HEK293 (cell line): ENCODE measurements around the gene BCL7C.

ENCODE experiments used
- GLIS2 ChIP-seq: fragments of 450-650 bp; formaldehyde crosslinking; IDR thresholded peaks from 2 replicates; pipeline ENCODE4 v1.5.1; 2016; ENCODE audit warnings: missing biosample characterization, missing genetic modification characterization
- PRDM1 ChIP-seq: fragments of 450-650 bp; formaldehyde crosslinking; IDR thresholded peaks from 2 replicates; pipeline ENCODE4; 2016; ENCODE audit warnings: missing biosample characterization, missing genetic modification characterization
- REPIN1 ChIP-seq: fragments of 450-650 bp; formaldehyde crosslinking; IDR thresholded peaks from 2 replicates; pipeline ENCODE4 v1.5.1; 2017; ENCODE audit warnings: missing biosample characterization, missing genetic modification characterization, low read depth
- SALL2 ChIP-seq: fragments of 450-650 bp; formaldehyde crosslinking; IDR thresholded peaks from 2 replicates; pipeline ENCODE4 v1.5.0; 2017; ENCODE audit warnings: missing biosample characterization, mild to moderate bottlenecking, missing genetic modification characterization, borderline replicate concordance
- ZBTB17 ChIP-seq: fragments of 450-650 bp; formaldehyde crosslinking; IDR thresholded peaks from 2 replicates; pipeline ENCODE4 v1.5.1; 2016; ENCODE audit warnings: missing biosample characterization, missing genetic modification characterization
- ZEB2 ChIP-seq: fragments of 450-650 bp; formaldehyde crosslinking; IDR thresholded peaks from 2 replicates; pipeline ENCODE4 v1.5.1; 2016; ENCODE audit warnings: missing biosample characterization, missing genetic modification characterization
- ZFHX2 ChIP-seq: fragments of 450-650 bp; formaldehyde crosslinking; conservative IDR thresholded peaks from 2 replicates; pipeline ENCODE4 v1.5.1; 2016; ENCODE audit warnings: missing biosample characterization, missing genetic modification characterization
- ZNF133 ChIP-seq: fragments of 450-650 bp; formaldehyde crosslinking; IDR thresholded peaks from 2 replicates; pipeline ENCODE4 v1.5.1; 2016; ENCODE audit warnings: missing biosample characterization, missing genetic modification characterization
- ZNF184 ChIP-seq: fragments of 450-650 bp; IDR thresholded peaks from 2 replicates; pipeline ENCODE4 v1.5.1; 2018; ENCODE audit warnings: missing biosample characterization, mild to moderate bottlenecking, missing genetic modification characterization
- ZNF2 ChIP-seq: fragments of 450-650 bp; formaldehyde crosslinking; IDR thresholded peaks from 2 replicates; pipeline ENCODE4 v1.5.1; 2016; ENCODE audit warnings: missing biosample characterization, missing genetic modification characterization
- ZNF239 ChIP-seq: fragments of 450-650 bp; formaldehyde crosslinking; IDR thresholded peaks from 2 replicates; pipeline ENCODE4 v1.5.1; 2016; ENCODE audit warnings: missing biosample characterization, missing genetic modification characterization
- ZNF324 ChIP-seq: fragments of 450-650 bp; formaldehyde crosslinking; IDR thresholded peaks from 2 replicates; pipeline ENCODE4 v1.5.1; 2016; ENCODE audit warnings: missing biosample characterization, missing genetic modification characterization
- ZNF629 ChIP-seq: fragments of 450-650 bp; formaldehyde crosslinking; IDR thresholded peaks from 2 replicates; pipeline ENCODE4 v1.5.1; 2017; ENCODE audit warnings: missing biosample characterization, missing genetic modification characterization
- ZNF654 ChIP-seq: fragments of 450-650 bp; formaldehyde crosslinking; IDR thresholded peaks from 2 replicates; pipeline ENCODE4 v1.5.1; 2016; ENCODE audit warnings: low read depth, missing biosample characterization, missing genetic modification characterization
- ZNF660 ChIP-seq: fragments of 450-650 bp; IDR thresholded peaks from 2 replicates; pipeline ENCODE4 v1.5.1; 2018; ENCODE audit warnings: missing biosample characterization, mild to moderate bottlenecking, missing genetic modification characterization
- ZSCAN30 ChIP-seq: fragments of 450-650 bp; IDR thresholded peaks from 2 replicates; pipeline ENCODE4 v1.5.1; 2018; ENCODE audit warnings: missing biosample characterization, mild to moderate bottlenecking, missing genetic modification characterization, moderate library complexity
- TF ChIP-seq, protein P1 (sequence below): fragments of 450-650 bp; formaldehyde crosslinking; IDR thresholded peaks from 2 replicates; pipeline ENCODE4 v1.5.1; 2017; ENCODE audit warnings: missing biosample characterization, missing genetic modification characterization
- TF ChIP-seq, protein P2 (sequence below): fragments of 450-650 bp; formaldehyde crosslinking; IDR thresholded peaks from 2 replicates; pipeline ENCODE4 v1.5.1; 2016; ENCODE audit warnings: missing biosample characterization, missing genetic modification characterization, low read depth
- TF ChIP-seq, protein P3 (sequence below): fragments of 450-650 bp; formaldehyde crosslinking; IDR thresholded peaks from 2 replicates; pipeline ENCODE4 v1.5.1; 2016; ENCODE audit warnings: missing biosample characterization, missing genetic modification characterization
- TF ChIP-seq, protein P4 (sequence below): fragments of 450-650 bp; formaldehyde crosslinking; conservative IDR thresholded peaks from 2 replicates; pipeline ENCODE4 v1.5.1; 2016; ENCODE audit warnings: low read depth, missing biosample characterization, missing genetic modification characterization

BCL7C gene

DNA sequence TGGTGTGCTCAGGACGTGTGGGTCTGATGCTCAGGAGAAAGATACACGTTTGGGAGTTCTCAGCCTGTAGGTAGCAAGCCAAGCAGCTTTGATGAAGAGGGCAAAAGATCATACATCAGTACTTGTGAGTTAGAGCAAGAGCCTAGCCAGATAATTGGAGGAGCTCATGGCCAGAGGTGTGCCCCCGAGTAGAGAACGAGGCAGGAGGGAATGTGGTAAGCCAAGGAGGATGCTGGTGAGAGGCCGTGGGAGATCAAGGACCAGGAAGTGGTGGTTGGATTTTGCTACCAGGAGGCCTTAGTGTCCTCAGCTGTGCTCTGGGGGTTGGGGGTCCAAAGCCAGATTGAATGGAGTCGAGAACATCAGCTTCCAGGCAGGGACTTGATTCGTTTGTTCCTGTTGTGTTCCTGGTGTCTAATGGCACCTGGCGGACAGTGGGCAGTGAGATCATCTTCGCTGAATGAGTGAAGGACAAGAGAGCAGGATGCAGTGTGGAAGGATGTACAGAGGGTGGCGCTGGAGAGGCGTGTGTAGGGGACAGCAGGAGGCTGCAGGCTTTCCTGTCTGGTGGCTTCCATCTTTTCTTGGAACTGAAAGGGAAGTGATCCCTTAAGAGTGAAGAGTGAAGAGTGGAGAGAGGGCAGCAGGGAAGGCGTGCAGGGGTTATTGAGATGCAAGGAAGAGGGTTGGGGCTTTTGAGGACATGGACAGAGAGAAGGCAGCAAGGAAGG, 41.1 kb upstream of the BCL7C start (continued):
- TF ChIP-seq, protein P1, sequence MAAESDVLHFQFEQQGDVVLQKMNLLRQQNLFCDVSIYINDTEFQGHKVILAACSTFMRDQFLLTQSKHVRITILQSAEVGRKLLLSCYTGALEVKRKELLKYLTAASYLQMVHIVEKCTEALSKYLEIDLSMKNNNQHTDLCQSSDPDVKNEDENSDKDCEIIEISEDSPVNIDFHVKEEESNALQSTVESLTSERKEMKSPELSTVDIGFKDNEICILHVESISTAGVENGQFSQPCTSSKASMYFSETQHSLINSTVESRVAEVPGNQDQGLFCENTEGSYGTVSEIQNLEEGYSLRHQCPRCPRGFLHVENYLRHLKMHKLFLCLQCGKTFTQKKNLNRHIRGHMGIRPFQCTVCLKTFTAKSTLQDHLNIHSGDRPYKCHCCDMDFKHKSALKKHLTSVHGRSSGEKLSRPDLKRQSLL (tag by site-specific recombination): no peak
- TF ChIP-seq REPIN1 (no peak; the same call in 1 of the 2 replicates), ZNF654 (peak; percentile 89), ZBTB17 (tag by site-specific recombination) (peak; percentile 75), ZEB2 (tag by site-specific recombination) (peak; percentile 72), ZNF239 (no peak), PRDM1 (tag by site-specific recombination) (peak; percentile 86), ZSCAN30 (tag by site-specific recombination) (no peak), ZFHX2 (no peak), ZNF2 (tag by site-specific recombination) (peak; percentile 31; the same call in 1 of the 2 replicates), ZNF324 (tag by site-specific recombination) (no peak), ZNF184 (tag by site-specific recombination) (no peak), ZNF660 (tag by site-specific recombination) (no peak), ZNF629 (tag by site-specific recombination) (peak; percentile 28; the same call in 1 of the 2 replicates), GLIS2 (tag by site-specific recombination) (no peak), SALL2 (tag by site-specific recombination) (no peak), ZNF133 (tag by site-specific recombination) (no peak)
- TF ChIP-seq, protein P2, sequence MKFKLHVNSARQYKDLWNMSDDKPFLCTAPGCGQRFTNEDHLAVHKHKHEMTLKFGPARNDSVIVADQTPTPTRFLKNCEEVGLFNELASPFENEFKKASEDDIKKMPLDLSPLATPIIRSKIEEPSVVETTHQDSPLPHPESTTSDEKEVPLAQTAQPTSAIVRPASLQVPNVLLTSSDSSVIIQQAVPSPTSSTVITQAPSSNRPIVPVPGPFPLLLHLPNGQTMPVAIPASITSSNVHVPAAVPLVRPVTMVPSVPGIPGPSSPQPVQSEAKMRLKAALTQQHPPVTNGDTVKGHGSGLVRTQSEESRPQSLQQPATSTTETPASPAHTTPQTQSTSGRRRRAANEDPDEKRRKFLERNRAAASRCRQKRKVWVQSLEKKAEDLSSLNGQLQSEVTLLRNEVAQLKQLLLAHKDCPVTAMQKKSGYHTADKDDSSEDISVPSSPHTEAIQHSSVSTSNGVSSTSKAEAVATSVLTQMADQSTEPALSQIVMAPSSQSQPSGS: 0 out of 2 replicates have a peak, but pooled peaks have one; percentile 7
- TF ChIP-seq, protein P3, sequence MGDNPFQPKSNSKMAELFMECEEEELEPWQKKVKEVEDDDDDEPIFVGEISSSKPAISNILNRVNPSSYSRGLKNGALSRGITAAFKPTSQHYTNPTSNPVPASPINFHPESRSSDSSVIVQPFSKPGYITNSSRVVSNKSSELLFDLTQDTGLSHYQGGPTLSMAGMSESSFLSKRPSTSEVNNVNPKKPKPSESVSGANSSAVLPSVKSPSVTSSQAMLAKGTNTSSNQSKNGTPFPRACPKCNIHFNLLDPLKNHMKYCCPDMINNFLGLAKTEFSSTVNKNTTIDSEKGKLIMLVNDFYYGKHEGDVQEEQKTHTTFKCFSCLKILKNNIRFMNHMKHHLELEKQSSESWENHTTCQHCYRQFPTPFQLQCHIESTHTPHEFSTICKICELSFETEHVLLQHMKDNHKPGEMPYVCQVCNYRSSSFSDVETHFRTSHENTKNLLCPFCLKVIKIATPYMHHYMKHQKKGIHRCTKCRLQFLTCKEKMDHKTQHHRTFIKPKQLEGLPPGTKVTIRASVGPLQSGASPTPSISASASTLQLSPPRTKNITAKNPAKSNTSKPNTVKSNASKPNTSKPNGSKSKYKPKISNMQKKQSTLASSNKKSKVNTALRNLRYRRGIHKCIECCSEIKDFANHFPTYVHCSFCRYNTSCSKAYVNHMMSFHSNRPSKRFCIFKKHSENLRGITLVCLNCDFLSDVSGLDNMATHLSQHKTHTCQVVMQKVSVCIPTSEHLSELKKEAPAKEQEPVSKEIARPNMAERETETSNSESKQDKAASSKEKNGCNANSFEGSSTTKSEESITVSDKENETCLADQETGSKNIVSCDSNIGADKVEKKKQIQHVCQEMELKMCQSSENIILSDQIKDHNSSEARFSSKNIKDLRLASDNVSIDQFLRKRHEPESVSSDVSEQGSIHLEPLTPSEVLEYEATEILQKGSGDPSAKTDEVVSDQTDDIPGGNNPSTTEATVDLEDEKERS (tag by site-specific recombination): no peak
- TF ChIP-seq, protein P4, sequence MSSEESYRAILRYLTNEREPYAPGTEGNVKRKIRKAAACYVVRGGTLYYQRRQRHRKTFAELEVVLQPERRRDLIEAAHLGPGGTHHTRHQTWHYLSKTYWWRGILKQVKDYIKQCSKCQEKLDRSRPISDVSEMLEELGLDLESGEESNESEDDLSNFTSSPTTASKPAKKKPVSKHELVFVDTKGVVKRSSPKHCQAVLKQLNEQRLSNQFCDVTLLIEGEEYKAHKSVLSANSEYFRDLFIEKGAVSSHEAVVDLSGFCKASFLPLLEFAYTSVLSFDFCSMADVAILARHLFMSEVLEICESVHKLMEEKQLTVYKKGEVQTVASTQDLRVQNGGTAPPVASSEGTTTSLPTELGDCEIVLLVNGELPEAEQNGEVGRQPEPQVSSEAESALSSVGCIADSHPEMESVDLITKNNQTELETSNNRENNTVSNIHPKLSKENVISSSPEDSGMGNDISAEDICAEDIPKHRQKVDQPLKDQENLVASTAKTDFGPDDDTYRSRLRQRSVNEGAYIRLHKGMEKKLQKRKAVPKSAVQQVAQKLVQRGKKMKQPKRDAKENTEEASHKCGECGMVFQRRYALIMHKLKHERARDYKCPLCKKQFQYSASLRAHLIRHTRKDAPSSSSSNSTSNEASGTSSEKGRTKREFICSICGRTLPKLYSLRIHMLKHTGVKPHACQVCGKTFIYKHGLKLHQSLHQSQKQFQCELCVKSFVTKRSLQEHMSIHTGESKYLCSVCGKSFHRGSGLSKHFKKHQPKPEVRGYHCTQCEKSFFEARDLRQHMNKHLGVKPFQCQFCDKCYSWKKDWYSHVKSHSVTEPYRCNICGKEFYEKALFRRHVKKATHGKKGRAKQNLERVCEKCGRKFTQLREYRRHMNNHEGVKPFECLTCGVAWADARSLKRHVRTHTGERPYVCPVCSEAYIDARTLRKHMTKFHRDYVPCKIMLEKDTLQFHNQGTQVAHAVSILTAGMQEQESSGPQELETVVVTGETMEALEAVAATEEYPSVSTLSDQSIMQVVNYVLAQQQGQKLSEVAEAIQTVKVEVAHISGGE (tag by site-specific recombination): no peak
- TF ChIP-seq, all 188 proteins: peak for 12
